ENCODE measurements around the gene PRKG2. TPM values are rescaled to one million over a fixed set of nuclear protein-coding genes. Genes with fewer than 3 reads are reported as not detected.

The PRKG2 gene
- total RNA-seq, 1 experiment from 2014 or later = 1.9 TPM

GRCh38 chr4:81060587-81061343 lies 154.3 kb downstream of the PRKG2 start:
- H3K23ac ChIP-seq (ENCODE audit: insufficient read length, low read depth, low read length) = no peak overlapping the region
- no peaks in the 10 kb centered on the region for H3K79me2 ChIP-seq (ENCODE audit: insufficient read depth, low read length)
- no peak overlapping the region; a peak in 1 of 7 replicates for H3K27ac Mint-ChIP-seq
- WGBS (ENCODE audit: extremely low coverage, insufficient read length, low lambda C conversion rate) = no CpG with 5 or more reads among the region's 6 CpGs
- no peaks in the 10 kb centered on the region for H3K23me2 ChIP-seq (ENCODE audit: insufficient read length, low read depth, low read length, poor library complexity, severe bottlenecking)
- no peak overlapping the region for H2BK120ac ChIP-seq (ENCODE audit: low read depth, low read length, poor library complexity, severe bottlenecking)
- no peak overlapping the region for H3K56ac ChIP-seq (ENCODE audit: insufficient read length, low read depth, low read length)
- H3K9me3 ChIP-seq (ENCODE audit: control insufficient read depth, low read depth, low read length) = no peaks in the 10 kb centered on the region
- H3K14ac ChIP-seq (ENCODE audit: insufficient read depth, low read length) = no peak overlapping the region
- H3K4me2 ChIP-seq (ENCODE audit: insufficient read depth, insufficient read length, low read length) = no peak overlapping the region
- H2BK5ac ChIP-seq (ENCODE audit: insufficient read length, low read length) = no peak overlapping the region
- no peaks in the 10 kb centered on the region for H3K9me3 Mint-ChIP-seq
- no peak overlapping the region for H2BK20ac ChIP-seq (ENCODE audit: low read depth, low read length, poor library complexity, severe bottlenecking)
- no peak overlapping the region for H2BK15ac ChIP-seq (ENCODE audit: low read depth, low read length)
- H4K5ac ChIP-seq (ENCODE audit: insufficient read length, low read depth, low read length) = no peak overlapping the region
- H2BK12ac ChIP-seq (ENCODE audit: insufficient read length, low read depth, low read length) = no peak overlapping the region
- no peak overlapping the region for H4K8ac ChIP-seq (replicated peaks; ENCODE audit: insufficient read length, low read depth, low read length)
- H3K4me3 Mint-ChIP-seq = no peak overlapping the region
- H3K27me3 Mint-ChIP-seq (ENCODE audit: low read depth) = peaks cover 3% of the 10 kb centered on the region
- H4K91ac ChIP-seq (ENCODE audit: insufficient read length, low read depth, low read length) = no peak overlapping the region
- H3K9ac ChIP-seq (ENCODE audit: extremely low read depth, insufficient read length, low read length) = no peak overlapping the region
- H3K36me3 Mint-ChIP-seq (ENCODE audit: insufficient read depth in 1 of 3, low read depth in 3 of 3) = no peaks in the 10 kb centered on the region
- H3K79me1 ChIP-seq (ENCODE audit: insufficient read depth, low read depth, low read length, poor library complexity, severe bottlenecking) = no peaks in the 10 kb centered on the region
- H4K20me1 ChIP-seq (ENCODE audit: control insufficient read depth, insufficient read depth, insufficient read length) = no peaks in the 10 kb centered on the region
- no peak for TF ChIP-seq CTCF (conservative IDR thresholded peaks at IDR 0.05)
- no peak overlapping the region for H3K18ac ChIP-seq (ENCODE audit: insufficient read length, low read depth, low read length)
- H2AK5ac ChIP-seq (ENCODE audit: insufficient read length, low read length) = no peak overlapping the region
- DNase-seq = no peak
- no peaks in the 10 kb centered on the region for H3K4me1 Mint-ChIP-seq
- H3K4ac ChIP-seq (ENCODE audit: low read depth, low read length) = no peak overlapping the region
- H3T11ph ChIP-seq (ENCODE audit: low read length) = no peak overlapping the region
- no peak overlapping the region for H3K27ac ChIP-seq (ENCODE audit: insufficient read length, low read depth, low read length)
- no peaks in the 10 kb centered on the region for H3K27me3 ChIP-seq (ENCODE audit: insufficient read depth, low read length)
- H3K4me1 ChIP-seq (ENCODE audit: insufficient read depth, low read length) = no peaks in the 10 kb centered on the region; the same call in 1 of the 2 replicates
- no peak overlapping the region for H2AFZ ChIP-seq (ENCODE audit: low read length)

Data from H9 (cell line).